Left ventricle myocardium inferior (tissue), 1 donor: ENCODE results near the gene GIGYF1. TPM values are rescaled to one million over a fixed set of nuclear protein-coding genes. Genes with fewer than 3 reads are reported as not detected.
A peak's percentile ranks its signal among the peaks of the same experiment; 100 is the strongest.
"Not testable (repeated sequence)": the region's sequence is repeated elsewhere in the genome, so short reads cannot be mapped to it uniquely, and the experiment has no call there.

Experiments used
- DNase-seq: peaks from one replicate; pipeline ENCODE4 v3.0.0-alpha.2; 2020
- H3K27ac ChIP-seq: fragments of 200-600 bp; replicated peaks from 2 replicates; pipeline ENCODE4 v1.8.0; 2021
- H3K27me3 ChIP-seq: fragments of 200-600 bp; 2 replicates; pipeline ENCODE4 v1.8.0; 2021; ENCODE audit warnings: low read depth
- H3K36me3 ChIP-seq: fragments of 200-600 bp; 2 replicates; pipeline ENCODE4 v1.8.0; 2021
- H3K4me1 ChIP-seq: fragments of 200-600 bp; 2 replicates; pipeline ENCODE4 v1.8.0; 2021
- H3K4me3 ChIP-seq: fragments of 200-600 bp; 2 replicates; pipeline ENCODE4 v1.8.0; 2021; ENCODE audit warnings: mild to moderate bottlenecking, moderate library complexity
- H3K9me3 ChIP-seq: fragments of 200-600 bp; replicated peaks from 2 replicates; pipeline ENCODE4 v1.8.0; 2021
- CTCF ChIP-seq: fragments of 200-600 bp; IDR thresholded peaks from 2 replicates; pipeline ENCODE4 v1.8.0; 2021; ENCODE audit warnings: antibody characterized with exemption, mild to moderate bottlenecking, borderline replicate concordance
- intact Hi-C: fragments of 100-400 bp; cut with micrococcal nuclease; formaldehyde crosslinking; loops from one replicate; pipeline ENCODE4 v1.11.0; 2022
- total RNA-seq: library from RNA; stranded (reverse); fragmentation: NEBNext Ultra II Directional; extraction: Animal tissue kit (Norgen Biotek cat#: 25700); gene quantifications from one replicate; pipeline ENCODE4 v1.2.1, GENCODE V29; 2021
- donor health status: DM: no; HTN: yes; CAD: no; lungs with severe emphysema.

The GIGYF1 gene
- total RNA-seq, 1 donor from 2014 or later: 24.5 TPM

- H3K27me3 ChIP-seq: peaks cover 83% of the 10 kb centered on the region
- intact Hi-C loops: no loop called here
- H3K9me3 ChIP-seq: peaks cover 6% of the 10 kb centered on the region
- H3K27ac ChIP-seq: no peak overlapping the region
- TF ChIP-seq CTCF: no peak
- DNase-seq: no peak
- H3K4me3 ChIP-seq: no peak overlapping the region
- peaks cover 8% of the 10 kb centered on the region for H3K4me1 ChIP-seq
- H3K36me3 ChIP-seq: no peaks in the 10 kb centered on the region
Measured at GRCh38 chr7:100722480-100723212, 28.6 kb upstream of the GIGYF1 start.

- no peak for TF ChIP-seq CTCF
- Histone ChIP-seq H3K36me3 (no peaks in the 10 kb centered on the region), H3K27me3 (peaks cover 78% of the 10 kb centered on the region), H3K4me1 (peaks cover 8% of the 10 kb centered on the region), H3K9me3 (peaks cover 6% of the 10 kb centered on the region), H3K27ac (no peak overlapping the region), H3K4me3 (no peak overlapping the region)
- intact Hi-C loops: no loop called here
- no peak for DNase-seq
Measured at GRCh38 chr7:100721505-100721812, 27.4 kb upstream of the GIGYF1 start.

DNA sequence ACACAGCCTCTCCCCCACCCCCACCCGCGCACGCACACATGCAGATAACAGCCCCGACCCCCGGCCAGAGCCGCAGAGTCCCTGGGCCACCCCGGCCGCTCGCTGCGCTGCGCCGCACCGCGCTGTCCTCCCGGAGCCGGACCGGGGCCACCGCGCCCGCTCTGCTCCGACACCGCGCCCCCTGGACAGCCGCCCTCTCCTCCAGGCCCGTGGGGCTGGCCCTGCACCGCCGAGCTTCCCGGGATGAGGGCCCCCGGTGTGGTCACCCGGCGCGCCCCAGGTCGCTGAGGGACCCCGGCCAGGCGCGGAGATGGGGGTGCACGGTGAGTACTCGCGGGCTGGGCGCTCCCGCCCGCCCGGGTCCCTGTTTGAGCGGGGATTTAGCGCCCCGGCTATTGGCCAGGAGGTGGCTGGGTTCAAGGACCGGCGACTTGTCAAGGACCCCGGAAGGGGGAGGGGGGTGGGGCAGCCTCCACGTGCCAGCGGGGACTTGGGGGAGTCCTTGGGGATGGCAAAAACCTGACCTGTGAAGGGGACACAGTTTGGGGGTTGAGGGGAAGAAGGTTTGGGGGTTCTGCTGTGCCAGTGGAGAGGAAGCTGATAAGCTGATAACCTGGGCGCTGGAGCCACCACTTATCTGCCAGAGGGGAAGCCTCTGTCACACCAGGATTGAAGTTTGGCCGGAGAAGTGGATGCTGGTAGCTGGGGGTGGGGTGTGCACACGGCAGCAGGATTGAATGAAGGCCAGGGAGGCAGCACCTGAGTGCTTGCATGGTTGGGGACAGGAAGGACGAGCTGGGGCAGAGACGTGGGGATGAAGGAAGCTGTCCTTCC, 26.8 kb upstream of the GIGYF1 start:
- TF ChIP-seq CTCF: no peak
- DNase-seq: no peak
- Histone ChIP-seq H3K4me1 (peaks cover 8% of the 10 kb centered on the region), H3K4me3 (peak overlapping the region; percentile 44), H3K9me3 (peaks cover 6% of the 10 kb centered on the region), H3K36me3 (no peaks in the 10 kb centered on the region), H3K27me3 (peaks cover 72% of the 10 kb centered on the region), H3K27ac (no peak overlapping the region)
- intact Hi-C loops: no loop called here

GRCh38 chr7:100720279-100720670, 26.2 kb upstream of the GIGYF1 start, which contains the start of gene EPO:
EPO (plus strand) TSS chr7:100720468; CDS start chr7:100720981, 513 bp downstream.
- Histone ChIP-seq H3K4me1 (peaks cover 8% of the 10 kb centered on the region), H3K36me3 (no peaks in the 10 kb centered on the region), H3K9me3 (peaks cover 6% of the 10 kb centered on the region), H3K4me3 (peak within 1 kb of the TSS; percentile 44), H3K27me3 (peaks cover 67% of the 10 kb centered on the region), H3K27ac (no peak within 1 kb of the TSS)
- TF ChIP-seq CTCF: no peak
- intact Hi-C loops: no loop called here
- no peak for DNase-seq

DNA sequence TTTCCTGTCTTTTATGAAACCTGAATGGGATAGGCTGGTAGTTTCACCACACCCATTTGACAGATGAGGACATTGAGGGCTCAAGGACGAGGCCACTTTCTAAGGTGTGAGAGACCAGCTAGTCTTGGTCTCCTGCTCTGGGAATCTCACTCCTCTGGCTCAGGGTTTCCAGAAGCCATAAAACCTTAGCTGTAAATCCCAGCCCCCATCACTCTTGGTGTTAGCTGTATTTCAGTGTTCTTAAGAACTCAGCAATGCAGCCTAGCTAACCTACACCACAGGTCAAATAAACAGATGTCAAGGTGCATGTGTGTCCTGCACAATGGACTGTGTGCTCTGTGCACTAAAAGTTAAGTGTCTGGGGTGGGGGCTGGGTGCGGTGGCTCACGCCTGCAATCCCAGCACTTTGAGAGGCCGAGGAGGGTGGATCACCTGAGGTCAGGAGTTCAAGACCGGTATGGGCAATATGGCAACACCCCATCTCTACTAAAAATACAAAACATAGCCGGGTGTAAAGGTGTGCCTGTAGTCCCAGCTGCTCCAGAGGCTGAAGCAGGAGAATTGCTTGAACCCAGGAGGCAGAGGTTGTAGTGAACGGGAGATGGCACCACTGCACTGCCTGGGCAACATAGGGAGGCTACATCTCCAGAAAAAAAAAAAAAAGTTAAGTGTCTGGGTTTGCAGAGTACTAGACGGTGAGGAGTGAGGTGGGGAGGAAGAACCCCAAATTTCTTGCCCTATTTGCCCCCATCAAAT, 25.7 kb upstream of the GIGYF1 start:
- H3K36me3 ChIP-seq: no peaks in the 10 kb centered on the region
- peaks cover 62% of the 10 kb centered on the region for H3K27me3 ChIP-seq

GRCh38 chr7:100717073-100717472, 23.0 kb upstream of the GIGYF1 start:
- peaks cover 36% of the 10 kb centered on the region for H3K27me3 ChIP-seq
- intact Hi-C loops, H3K36me3 ChIP-seq, H3K27ac ChIP-seq, H3K9me3 ChIP-seq, DNase-seq, H3K4me3 ChIP-seq, H3K4me1 ChIP-seq: not testable (repeated sequence)

More for the DNA sequence above, 25.7 kb upstream of the GIGYF1 start:
- intact Hi-C loops: no loop called here
- no peak for DNase-seq
- Histone ChIP-seq H3K4me3 (no peak overlapping the region), H3K27ac (no peak overlapping the region), H3K9me3 (peaks cover 6% of the 10 kb centered on the region), H3K4me1 (peaks cover 8% of the 10 kb centered on the region)
- no peak for TF ChIP-seq CTCF
